Measurements from ENCODE around the gene DTNBP1. TPM values are rescaled to one million over a fixed set of nuclear protein-coding genes. Genes with fewer than 3 reads are reported as not detected.
"Not testable (repeated sequence)": the region's sequence is repeated elsewhere in the genome, so short reads cannot be mapped to it uniquely, and the experiment has no call there.

Gene DTNBP1
- total RNA-seq, 1 donor from 2014 or later = 18.2 TPM

DNA sequence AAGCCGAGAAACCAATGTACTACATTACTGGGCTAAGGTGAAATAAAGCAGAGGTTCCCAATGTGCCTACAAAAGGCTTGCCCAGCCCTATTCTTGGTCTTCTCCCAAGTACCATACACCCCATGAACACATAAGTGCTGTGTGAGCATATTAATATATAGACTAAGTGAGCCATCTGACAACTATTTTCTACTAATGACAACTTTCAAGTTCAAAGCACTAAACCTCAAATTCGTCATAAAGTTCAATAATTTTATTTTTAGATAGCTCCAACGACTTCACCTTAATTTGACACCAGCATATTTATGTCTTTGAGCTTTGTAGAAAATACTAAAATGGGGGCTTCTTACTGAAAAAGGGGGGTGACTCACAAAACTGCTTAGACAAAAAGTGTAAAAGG, 6.7 kb downstream of the DTNBP1 start:
- peaks cover 1% of the 10 kb centered on the region for H3K4me1 ChIP-seq
- no peak for TF ChIP-seq CTCF (IDR thresholded peaks at IDR 0.05)
- TF ChIP-seq POLR2A (IDR thresholded peaks at IDR 0.05) = no peak

GRCh38 chr6:15654250-15654649, 8.6 kb downstream of the DTNBP1 start:
- H3K36me3 ChIP-seq = no peaks in the 10 kb centered on the region
- no peak overlapping the region for H3K27ac ChIP-seq
- intact Hi-C loops (cut with DNase I) = no loop called here
- no peak overlapping the region for H3K4me3 ChIP-seq
- no peaks in the 10 kb centered on the region for H3K27me3 ChIP-seq
- no peaks in the 10 kb centered on the region for H3K9me3 ChIP-seq
- DNase-seq (ENCODE audit: extremely low spot score in 2 of 2) = no peak
- H3K4me1 ChIP-seq = no peaks in the 10 kb centered on the region
- TF ChIP-seq POLR2AphosphoS5 (IDR thresholded peaks at IDR 0.05; ENCODE audit: insufficient read depth in 1 of 2, low read depth in 1 of 2) (no peak), CTCF (IDR thresholded peaks at IDR 0.05) (no peak), POLR2A (IDR thresholded peaks at IDR 0.05) (no peak)

More for the DNA sequence above, 6.7 kb downstream of the DTNBP1 start:
- no peak for DNase-seq (ENCODE audit: extremely low spot score in 2 of 2)
- Histone ChIP-seq H3K36me3 (no peaks in the 10 kb centered on the region), H3K9me3 (no peaks in the 10 kb centered on the region), H3K27me3 (no peaks in the 10 kb centered on the region), H3K27ac (no peak overlapping the region), H3K4me3 (no peak overlapping the region)
- intact Hi-C loops (cut with DNase I) = no loop called here

- H3K9me3 ChIP-seq = no peaks in the 10 kb centered on the region
- no peaks in the 10 kb centered on the region for H3K4me1 ChIP-seq
- no peak for DNase-seq (ENCODE audit: extremely low spot score in 2 of 2)
- no peaks in the 10 kb centered on the region for H3K27me3 ChIP-seq
- no peaks in the 10 kb centered on the region for H3K36me3 ChIP-seq
- intact Hi-C loops (cut with DNase I) = no loop called here
- no peak overlapping the region for H3K27ac ChIP-seq
- TF ChIP-seq POLR2A (IDR thresholded peaks at IDR 0.05) = no peak
- TF ChIP-seq CTCF (IDR thresholded peaks at IDR 0.05) = no peak
- TF ChIP-seq POLR2AphosphoS5 (IDR thresholded peaks at IDR 0.05; ENCODE audit: insufficient read depth in 1 of 2, low read depth in 1 of 2) = no peak
- H3K4me3 ChIP-seq = no peak overlapping the region
These were observed 9.2 kb downstream of the DTNBP1 start for GRCh38 chr6:15653581-15653980.

DNA sequence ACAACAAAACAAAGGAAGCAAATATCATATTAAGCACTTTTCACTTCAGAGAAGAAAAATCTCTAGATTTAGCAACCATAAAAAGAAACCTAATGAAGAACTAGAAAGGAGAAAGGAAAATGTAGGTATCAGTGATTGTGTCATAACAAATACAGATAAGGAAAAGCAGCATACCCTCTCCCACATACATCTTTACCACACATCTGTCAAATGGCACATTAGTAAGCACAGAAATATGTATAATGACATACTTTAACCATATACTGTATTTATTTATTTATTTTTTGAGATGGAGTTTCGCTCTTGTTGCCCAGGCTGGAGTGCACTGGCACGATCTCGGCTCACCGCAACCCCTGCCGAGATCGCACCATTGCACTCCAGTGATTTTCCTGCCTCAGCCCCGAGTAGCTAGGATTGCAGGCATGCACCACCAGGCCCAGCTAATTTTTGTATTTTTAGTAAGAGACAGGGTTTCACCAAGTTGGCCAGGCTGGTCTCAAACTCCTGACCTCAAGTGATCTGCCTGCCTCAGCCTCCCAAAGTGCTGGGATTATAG, 12.7 kb downstream of the DTNBP1 start:
- H3K4me3 ChIP-seq; H3K4me1 ChIP-seq; DNase-seq (ENCODE audit: extremely low spot score in 2 of 2); H3K36me3 ChIP-seq; intact Hi-C loops (cut with DNase I); H3K9me3 ChIP-seq; H3K27ac ChIP-seq; H3K27me3 ChIP-seq: not testable (repeated sequence)

DNA sequence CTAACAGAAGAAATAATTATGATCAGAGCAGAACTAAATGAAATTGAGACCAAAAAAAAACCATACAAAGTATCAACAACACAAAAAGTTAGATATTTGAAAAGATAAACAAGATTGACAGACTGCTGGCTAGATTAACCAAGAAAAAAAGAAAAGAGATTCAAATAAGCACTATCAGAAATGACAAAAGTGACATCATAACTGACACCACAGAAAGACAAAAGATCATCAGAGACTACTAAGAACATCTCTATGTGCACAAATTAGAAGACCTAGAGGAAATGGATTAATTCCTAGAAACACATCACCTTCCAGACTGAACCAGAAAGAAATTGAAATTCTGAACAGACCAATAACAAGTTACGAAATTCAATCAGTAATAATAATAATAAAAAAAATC, 17.9 kb downstream of the DTNBP1 start:
- intact Hi-C loops (cut with DNase I) = no loop called here
- H3K36me3 ChIP-seq = peaks cover 0 to 8% of the 10 kb centered on the region in 2 donors
- H3K27ac ChIP-seq = no peak overlapping the region
- DNase-seq (ENCODE audit: extremely low spot score in 2 of 2) = no peak
- no peaks in the 10 kb centered on the region for H3K4me1 ChIP-seq
- no peaks in the 10 kb centered on the region for H3K27me3 ChIP-seq
- H3K4me3 ChIP-seq = no peak overlapping the region
- TF ChIP-seq POLR2A (IDR thresholded peaks at IDR 0.05) (no peak), CTCF (IDR thresholded peaks at IDR 0.05) (no peak), POLR2AphosphoS5 (IDR thresholded peaks at IDR 0.05; ENCODE audit: insufficient read depth in 1 of 2, low read depth in 1 of 2) (no peak)
- peaks cover 16% of the 10 kb centered on the region for H3K9me3 ChIP-seq

All from vagina (tissue), 2 donors.